Heart left ventricle (tissue), 13 donors: ENCODE results near the gene APEH.

ENCODE experiments used
- CTCF ChIP-seq, 12 donors: fragments of 200-600 bp; sonication (generic) in 4 of 12; IDR thresholded peaks; one replicate each; pipeline versions ENCODE4 v1.5.0 to v1.8.0; 2018 to 2022; ENCODE audit warnings: antibody characterized with exemption in 12 of 12, mild to moderate bottlenecking in 5 of 12
- POLR2A ChIP-seq, 2 donors: fragments of 450-650 bp; IDR thresholded peaks; one replicate each; pipeline ENCODE4 v1.6.1; 2017; ENCODE audit warnings: antibody characterized with exemption in 2 of 2, mild to moderate bottlenecking in 2 of 2, moderate library complexity in 2 of 2
- donor health status: ischemic (EF 13 %, LVEDD 7.1; RV severe dilation, severe dysfunction).
- donor health status: DM: no; HTN: yes; CAD: no.
- donor health status: DM: no; HTN: no; CAD: no.
- donor health status: ischemic (EF 25% LVEDD 6.9; RV normal size, moderate dysfunction).
- donor health status: ischemic (EF 25% LVEDD 5.7; RV mildly dilated, moderate dysfunction).
- donor health status: ischemic (EF 35%, LVEDD 5.7; RV mildly dilated, moderate dysfunction).
- donor health status: nonischemic (EF 11% LVEDD 7.7; RV severe dilation, severe dysfunction).
- donor health status: DM: yes; HTN: yes; CAD: no.
- donor health status: PGD.
- donor health status: ischemic (EF 29% LVEDD 5.4; RV normal size, mild dysfunction).
- donor health status: nonischemic (EF 23%, LVEDD 6.1; RV moderate dilation, normal function).

- no peak for TF ChIP-seq CTCF (IDR thresholded peaks at IDR 0.05)
- no peak for TF ChIP-seq POLR2A (IDR thresholded peaks at IDR 0.05)
These were observed 14.4 kb upstream of the APEH start for GRCh38 chr3:49659756-49660155.
